ENCODE results near the gene ZNF385B.

Gene ZNF385B

GRCh38 chr2:179443180-179443579, 418.2 kb downstream of the ZNF385B start:
- Histone ChIP-seq H3K4me2 (ENCODE audit: low read length) (no peak overlapping the region), H3K79me2 (ENCODE audit: low read length) (no peaks in the 10 kb centered on the region), H4K20me1 (ENCODE audit: insufficient read depth, low read length) (no peaks in the 10 kb centered on the region), H3K36me3 (replicated peaks; ENCODE audit: low read depth, low read length) (no peaks in the 10 kb centered on the region), H3K27me3 (ENCODE audit: low read depth, low read length) (peaks cover 64% of the 10 kb centered on the region), H3K4me1 (ENCODE audit: low read length) (peaks cover 12% of the 10 kb centered on the region), H3K4me3 (ENCODE audit: low read length) (no peak overlapping the region), H2AFZ (ENCODE audit: low read depth, low read length) (no peak overlapping the region), H3K9ac (ENCODE audit: low read length) (no peak overlapping the region), H3K27ac (ENCODE audit: low read length) (no peak overlapping the region), H3K9me3 (ENCODE audit: insufficient read depth, low read length) (no peaks in the 10 kb centered on the region)
- TF ChIP-seq CTCF (IDR thresholded peaks at IDR 0.05; ENCODE audit: low read depth, low read length) (no peak), EZH2phosphoT487 (IDR thresholded peaks at IDR 0.05; ENCODE audit: low read depth) (no peak)

- no peak overlapping the region for H2AFZ ChIP-seq (ENCODE audit: low read depth, low read length)
- H3K4me2 ChIP-seq (ENCODE audit: low read length): no peak overlapping the region
- H3K36me3 ChIP-seq (replicated peaks; ENCODE audit: low read depth, low read length): no peaks in the 10 kb centered on the region
Observed at GRCh38 chr2:179442206-179442605, 419.2 kb downstream of the ZNF385B start.

GRCh38 chr2:179441551-179441950, 419.9 kb downstream of the ZNF385B start:
- no peak overlapping the region for H2AFZ ChIP-seq (ENCODE audit: low read depth, low read length)
- H3K27me3 ChIP-seq (ENCODE audit: low read depth, low read length): peaks cover 52% of the 10 kb centered on the region
- H4K20me1 ChIP-seq (ENCODE audit: insufficient read depth, low read length): no peaks in the 10 kb centered on the region
- H3K4me1 ChIP-seq (ENCODE audit: low read length): peaks cover 8% of the 10 kb centered on the region
- no peak overlapping the region for H3K27ac ChIP-seq (ENCODE audit: low read length)
- H3K9me3 ChIP-seq (ENCODE audit: insufficient read depth, low read length): no peaks in the 10 kb centered on the region
- no peaks in the 10 kb centered on the region for H3K36me3 ChIP-seq (replicated peaks; ENCODE audit: low read depth, low read length)
- no peak for TF ChIP-seq CTCF (IDR thresholded peaks at IDR 0.05; ENCODE audit: low read depth, low read length)
- no peak for TF ChIP-seq EZH2phosphoT487 (IDR thresholded peaks at IDR 0.05; ENCODE audit: low read depth)
- H3K4me2 ChIP-seq (ENCODE audit: low read length): no peak overlapping the region
- H3K79me2 ChIP-seq (ENCODE audit: low read length): no peaks in the 10 kb centered on the region
- no peak overlapping the region for H3K9ac ChIP-seq (ENCODE audit: low read length)
- no peak overlapping the region for H3K4me3 ChIP-seq (ENCODE audit: low read length)

More at GRCh38 chr2:179442206-179442605, 419.2 kb downstream of the ZNF385B start:
- Histone ChIP-seq H3K27me3 (ENCODE audit: low read depth, low read length) (peaks cover 58% of the 10 kb centered on the region), H3K9ac (ENCODE audit: low read length) (no peak overlapping the region), H3K79me2 (ENCODE audit: low read length) (no peaks in the 10 kb centered on the region), H3K4me3 (ENCODE audit: low read length) (no peak overlapping the region), H3K27ac (ENCODE audit: low read length) (no peak overlapping the region), H3K9me3 (ENCODE audit: insufficient read depth, low read length) (no peaks in the 10 kb centered on the region), H3K4me1 (ENCODE audit: low read length) (peaks cover 12% of the 10 kb centered on the region), H4K20me1 (ENCODE audit: insufficient read depth, low read length) (no peaks in the 10 kb centered on the region)
- TF ChIP-seq EZH2phosphoT487 (IDR thresholded peaks at IDR 0.05; ENCODE audit: low read depth): no peak
- no peak for TF ChIP-seq CTCF (IDR thresholded peaks at IDR 0.05; ENCODE audit: low read depth, low read length)

- Histone ChIP-seq H3K79me2 (ENCODE audit: low read length) (no peaks in the 10 kb centered on the region), H2AFZ (ENCODE audit: low read depth, low read length) (no peak overlapping the region), H3K4me3 (ENCODE audit: low read length) (no peak overlapping the region), H4K20me1 (ENCODE audit: insufficient read depth, low read length) (no peaks in the 10 kb centered on the region), H3K27ac (ENCODE audit: low read length) (no peak overlapping the region), H3K4me1 (ENCODE audit: low read length) (peaks cover 4% of the 10 kb centered on the region; the same call in 1 of the 2 replicates), H3K9me3 (ENCODE audit: insufficient read depth, low read length) (no peaks in the 10 kb centered on the region), H3K36me3 (replicated peaks; ENCODE audit: low read depth, low read length) (no peaks in the 10 kb centered on the region), H3K9ac (ENCODE audit: low read length) (no peak overlapping the region), H3K27me3 (ENCODE audit: low read depth, low read length) (peaks cover 44% of the 10 kb centered on the region), H3K4me2 (ENCODE audit: low read length) (no peak overlapping the region)
- peak; percentile 85 for TF ChIP-seq CTCF (IDR thresholded peaks at IDR 0.05; ENCODE audit: low read depth, low read length)
- TF ChIP-seq EZH2phosphoT487 (IDR thresholded peaks at IDR 0.05; ENCODE audit: low read depth): no peak
Observed at GRCh38 chr2:179440642-179441251, 420.7 kb downstream of the ZNF385B start.
